Stimulated activated CD4-positive, alpha-beta T cell treated with anti-CD3 and anti-CD28 coated beads, Interleukin-2, amount 100 ng/mL, for 48 hours (primary cell): Measurements from ENCODE around the gene SCAMP1.
"Not testable (repeated sequence)": the region's sequence is repeated elsewhere in the genome, so short reads cannot be mapped to it uniquely, and the experiment has no call there.

Experiments used
- DNase-seq, 2 donors: peaks; one replicate each; pipeline ENCODE4 v3.0.0-alpha.2; 2020

The SCAMP1 gene, protein sequence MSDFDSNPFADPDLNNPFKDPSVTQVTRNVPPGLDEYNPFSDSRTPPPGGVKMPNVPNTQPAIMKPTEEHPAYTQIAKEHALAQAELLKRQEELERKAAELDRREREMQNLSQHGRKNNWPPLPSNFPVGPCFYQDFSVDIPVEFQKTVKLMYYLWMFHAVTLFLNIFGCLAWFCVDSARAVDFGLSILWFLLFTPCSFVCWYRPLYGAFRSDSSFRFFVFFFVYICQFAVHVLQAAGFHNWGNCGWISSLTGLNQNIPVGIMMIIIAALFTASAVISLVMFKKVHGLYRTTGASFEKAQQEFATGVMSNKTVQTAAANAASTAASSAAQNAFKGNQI

DNA sequence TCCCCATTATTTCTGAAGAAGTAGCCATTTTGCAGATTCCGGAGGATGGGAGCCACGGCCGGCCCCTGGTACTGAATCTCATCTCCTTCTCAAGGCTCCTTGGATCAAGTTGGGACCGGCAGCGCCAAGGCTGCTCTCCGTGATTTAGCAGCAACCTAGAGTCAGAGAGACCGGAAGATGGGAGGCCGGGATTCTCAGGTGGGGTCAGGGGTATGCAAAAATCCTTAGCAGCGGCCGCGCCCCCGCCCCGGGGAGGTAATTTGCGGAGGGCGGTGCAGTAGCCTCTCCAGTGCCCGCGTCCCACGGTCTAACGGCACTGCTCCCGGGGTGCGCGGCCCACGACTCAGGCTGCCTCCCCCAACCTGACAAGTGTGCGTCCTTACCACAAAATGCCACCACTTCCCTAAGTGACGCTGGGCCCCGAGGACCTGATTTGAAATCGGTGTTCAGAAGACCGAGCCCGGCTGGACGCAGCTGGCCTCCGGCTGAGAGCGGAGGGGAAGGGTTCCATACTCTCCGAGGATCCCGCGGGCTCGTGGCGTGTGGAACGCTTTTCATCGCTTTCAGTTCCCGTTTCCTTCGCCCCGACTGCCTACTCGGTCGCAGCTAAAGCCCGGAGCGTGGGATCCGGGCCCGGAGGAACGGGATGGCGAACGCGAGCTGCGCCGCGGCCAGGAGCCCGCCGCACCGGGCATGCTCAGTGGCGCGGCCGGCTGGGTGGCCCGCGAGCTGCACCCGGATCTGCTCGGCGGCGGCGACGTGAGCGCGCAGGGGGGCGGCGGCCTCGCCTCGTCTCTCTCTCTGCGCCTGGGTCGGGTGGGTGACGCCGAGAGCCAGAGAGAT lies at the start of gene SCAMP1:
TSS of gene SCAMP1 (plus strand) at position 787 of the 843 bp plus-strand sequence. CDS start at position 842, 55 bp downstream.
- peak; percentile 93 to 96 for DNase-seq

DNA sequence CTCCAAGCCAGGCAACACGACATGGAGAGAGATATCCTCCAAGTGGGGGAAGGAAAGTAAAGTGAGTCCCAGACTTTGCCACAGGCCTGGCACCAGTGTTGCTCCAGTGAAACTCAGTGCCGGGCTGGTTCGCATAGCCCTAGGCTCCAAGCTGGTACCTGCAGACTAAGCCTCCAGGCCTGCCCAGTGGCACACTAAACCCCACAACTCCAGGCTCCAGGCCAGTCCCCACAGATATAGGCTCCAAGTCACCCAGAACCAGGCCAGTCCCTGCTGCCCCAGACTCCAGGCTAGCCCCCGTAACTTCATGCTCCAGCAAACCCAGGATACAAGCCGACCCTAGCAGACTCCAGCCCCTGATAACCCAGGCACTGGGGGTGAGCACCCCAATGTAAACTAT lies 42.9 kb upstream of the SCAMP1 start:
- DNase-seq = no peak

DNA sequence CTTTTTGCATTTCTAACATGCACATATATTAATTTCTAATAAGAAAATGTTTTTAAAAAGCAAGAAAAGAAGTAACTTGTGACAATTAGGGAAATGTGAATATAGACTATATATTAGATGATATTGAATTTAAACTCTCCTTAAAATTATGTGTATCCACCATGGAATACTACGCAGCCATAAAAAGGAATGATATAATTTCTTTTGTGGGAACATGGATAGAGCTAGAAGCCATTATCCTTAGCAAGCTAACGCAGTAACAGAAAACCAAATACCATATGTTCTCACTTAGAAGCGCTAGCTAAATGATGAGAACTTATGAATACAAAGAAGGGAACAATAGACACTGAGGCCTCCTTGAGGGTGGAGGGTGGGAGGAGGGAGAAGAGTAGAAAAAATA lies 42.1 kb upstream of the SCAMP1 start:
- DNase-seq = no peak

DNA sequence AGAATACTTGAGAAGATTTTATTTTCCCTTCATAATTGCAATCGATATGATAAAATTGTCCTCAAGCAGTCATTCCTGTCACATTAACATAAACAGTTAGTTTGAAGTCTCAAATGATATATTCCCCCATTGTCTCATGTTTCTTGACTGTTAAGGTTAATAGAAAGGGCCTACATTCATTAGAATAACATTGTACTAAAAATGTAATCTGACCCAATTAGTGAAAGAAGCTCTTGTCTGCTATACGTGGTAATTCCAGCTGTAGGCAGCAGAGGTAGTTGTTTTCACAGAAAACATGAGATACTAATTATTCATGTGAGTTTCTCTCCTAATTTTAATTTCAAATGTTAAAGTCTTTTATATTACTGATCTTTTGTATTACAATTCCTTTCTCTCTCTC lies 40.0 kb upstream of the SCAMP1 start:
- peak in 1 of 2 donors; percentile 2 for DNase-seq

GRCh38 chr5:78323241-78323640 lies 37.2 kb upstream of the SCAMP1 start:
- no peak for DNase-seq

- DNase-seq = no peak
Observed at GRCh38 chr5:78326930-78327329, 33.5 kb upstream of the SCAMP1 start.

- DNase-seq = no peak
Observed at GRCh38 chr5:78327761-78328510, 32.5 kb upstream of the SCAMP1 start.

DNA sequence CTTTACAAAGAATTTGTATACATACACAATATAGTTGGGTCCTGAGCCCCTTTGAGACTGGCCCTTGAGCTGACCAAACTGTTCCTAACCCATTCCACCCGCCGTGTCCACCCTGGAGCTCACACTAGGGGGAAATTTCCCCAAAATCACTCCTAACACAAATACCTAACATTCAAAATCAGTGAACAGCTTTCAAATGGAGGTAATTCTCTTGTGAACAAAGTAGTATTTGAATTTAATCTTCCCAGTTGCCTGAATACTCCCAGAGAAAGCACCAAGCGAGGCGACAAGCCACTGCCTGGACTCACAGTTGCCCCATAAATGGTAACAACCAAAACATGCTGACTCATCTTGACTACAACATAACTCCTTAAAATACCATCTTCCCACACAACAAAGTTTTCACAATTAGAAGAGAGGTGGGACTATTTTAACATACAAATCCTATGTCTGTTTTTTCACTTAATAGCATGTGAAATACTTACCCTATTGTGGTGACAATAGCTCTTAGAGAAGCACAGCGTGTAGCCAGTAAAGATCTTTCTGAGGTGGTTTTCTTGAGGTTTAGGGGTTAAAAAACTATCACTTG lies 31.7 kb upstream of the SCAMP1 start:
- DNase-seq = no peak

DNA sequence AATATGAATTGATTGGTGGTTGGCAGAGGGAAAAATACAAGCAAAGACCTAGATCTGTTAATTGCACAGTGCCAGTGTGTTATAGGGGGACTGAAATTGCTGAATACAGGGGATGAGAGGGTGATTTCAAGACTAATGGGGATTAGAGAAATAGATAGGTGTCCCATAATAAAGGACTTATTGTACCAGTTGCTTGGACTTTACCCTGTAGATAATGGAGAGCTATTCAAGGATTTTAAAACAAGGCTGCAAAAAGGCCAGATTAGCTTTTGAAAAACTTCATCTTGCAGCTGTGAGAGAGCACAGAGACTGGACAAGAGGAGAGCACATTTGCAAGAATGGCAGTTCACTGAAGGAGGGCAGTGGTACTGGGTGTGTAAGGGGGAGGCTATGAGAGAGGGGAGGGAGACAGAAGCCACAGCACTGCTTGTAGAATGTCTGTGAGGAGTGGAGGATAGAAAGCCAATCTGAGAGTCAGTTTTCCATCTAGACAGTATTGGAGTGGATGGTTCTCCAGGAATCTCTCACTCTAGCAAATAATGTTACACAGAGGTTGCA lies 28.8 kb upstream of the SCAMP1 start:
- DNase-seq = no peak

DNA sequence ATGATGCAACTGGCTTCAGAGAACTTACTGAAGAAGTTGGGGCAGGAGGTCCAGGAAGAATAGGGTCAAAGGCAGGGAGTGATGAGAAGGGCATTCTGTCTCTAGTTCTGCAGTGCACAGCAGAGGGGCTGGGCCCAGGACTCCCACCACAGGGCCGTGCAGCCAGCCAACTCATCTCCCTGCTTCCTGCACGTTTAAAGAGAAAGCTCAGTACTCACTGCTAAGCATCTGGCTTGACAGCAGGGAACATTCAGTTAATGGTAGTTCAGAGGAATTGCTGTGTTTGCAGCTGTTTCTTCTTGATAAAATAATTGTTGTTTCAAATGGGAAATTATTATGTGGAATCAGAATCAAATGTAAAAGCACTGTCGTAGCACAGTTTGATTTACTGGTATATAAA lies 25.6 kb upstream of the SCAMP1 start:
- no peak for DNase-seq

- DNase-seq = no peak
Observed at GRCh38 chr5:78335976-78336375, 24.4 kb upstream of the SCAMP1 start.

GRCh38 chr5:78336698-78337097 lies 23.7 kb upstream of the SCAMP1 start:
- no peak for DNase-seq

DNA sequence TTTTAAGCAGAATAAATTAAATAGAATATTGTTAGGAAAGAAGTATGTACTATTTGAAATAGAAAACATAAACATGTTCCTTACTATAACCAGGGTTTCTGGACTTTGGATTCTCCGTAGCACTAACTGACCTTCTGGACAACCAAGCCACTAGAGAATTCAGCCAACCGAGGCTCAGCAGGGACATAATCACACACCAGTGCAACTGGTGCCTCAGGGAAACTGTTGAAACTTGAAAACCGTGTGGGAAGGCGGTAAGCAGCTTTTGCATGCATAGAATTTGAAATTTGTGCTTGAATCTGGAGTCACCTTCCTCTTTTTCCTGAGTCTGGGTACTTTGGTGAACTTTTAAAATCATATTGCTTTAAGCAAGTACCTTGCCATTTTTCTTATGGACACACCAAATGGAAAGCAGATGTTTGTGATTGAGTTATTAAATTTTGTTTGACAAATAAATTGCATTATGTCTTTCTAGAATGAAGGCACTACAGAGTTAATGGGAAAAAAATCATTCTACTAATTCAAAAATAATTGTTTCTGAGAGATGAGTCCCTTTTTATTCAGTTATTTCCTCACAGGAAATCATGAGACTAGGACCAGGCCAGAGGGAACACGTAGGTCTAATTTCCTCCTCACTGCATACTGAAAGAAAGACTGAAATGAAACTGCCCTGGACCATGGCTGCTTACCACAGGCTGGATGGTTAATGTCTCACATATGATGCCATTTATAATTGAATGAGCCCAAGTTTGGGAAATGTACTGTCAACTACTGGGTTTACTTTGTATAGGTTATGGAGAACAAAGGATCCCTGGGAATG lies 20.6 kb upstream of the SCAMP1 start:
- DNase-seq = no peak

DNA sequence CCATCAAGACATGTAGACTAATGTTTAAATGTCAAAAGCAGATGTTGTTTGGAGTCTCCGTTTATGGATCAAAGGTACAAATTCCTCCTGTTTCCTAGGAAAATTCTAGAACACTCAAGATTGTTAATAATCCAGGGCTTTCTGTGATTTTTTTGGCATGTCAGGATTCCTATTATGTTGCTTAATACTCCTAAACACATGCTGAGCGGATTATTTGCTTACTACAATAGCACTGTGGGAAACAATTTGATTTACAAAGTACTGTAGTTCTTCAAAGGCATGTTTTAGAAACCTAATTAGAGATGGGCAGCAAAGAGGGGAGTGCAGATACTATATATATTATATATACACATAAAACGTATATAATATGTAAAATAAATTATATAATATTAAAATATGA lies 19.0 kb upstream of the SCAMP1 start:
- no peak for DNase-seq

GRCh38 chr5:78345485-78345884 lies 14.9 kb upstream of the SCAMP1 start:
- DNase-seq = no peak

GRCh38 chr5:78353520-78353919 lies 6.9 kb upstream of the SCAMP1 start:
- no peak for DNase-seq

GRCh38 chr5:78354066-78354670 lies 6.2 kb upstream of the SCAMP1 start:
- DNase-seq = no peak

DNA sequence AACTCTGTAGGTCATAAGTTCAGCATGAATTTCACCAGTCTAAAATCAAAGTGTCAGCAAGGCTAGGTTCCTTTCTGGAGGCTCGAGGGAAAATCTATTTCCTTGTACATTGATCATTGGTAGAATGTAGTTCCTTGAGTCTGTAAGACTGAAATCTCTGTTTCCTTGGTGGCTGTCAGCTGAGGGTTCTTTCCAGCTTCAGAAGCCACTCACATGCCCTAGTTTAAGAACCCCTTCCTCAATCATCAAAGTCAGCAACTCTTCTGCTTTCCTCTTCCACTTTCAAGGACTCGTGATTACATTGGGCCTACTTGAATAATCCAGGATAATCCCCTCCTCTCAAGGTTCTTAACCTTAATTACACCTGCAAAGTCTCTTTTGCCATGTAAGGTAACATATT lies 4.9 kb upstream of the SCAMP1 start:
- DNase-seq = no peak

DNA sequence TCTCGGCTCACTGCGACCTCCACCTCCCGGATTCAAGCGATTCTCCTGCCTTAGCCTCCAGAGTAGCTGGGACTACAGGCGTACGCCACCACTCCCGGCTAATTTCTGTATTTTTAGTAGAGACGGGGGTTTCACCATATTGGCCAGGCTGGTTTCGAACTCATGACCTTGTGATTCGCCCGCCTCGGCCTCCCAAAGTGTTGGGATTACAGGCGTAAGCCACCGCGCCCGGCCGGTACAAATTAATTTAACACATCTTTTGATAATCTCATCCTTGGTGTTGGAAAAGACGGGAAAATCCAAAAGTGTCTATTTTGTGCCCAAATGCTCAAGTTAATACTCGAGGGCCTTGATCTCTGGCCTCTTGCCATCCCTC lies 974 bp upstream of the SCAMP1 start:
- DNase-seq = not testable (repeated sequence)

- no peak for DNase-seq
Observed at GRCh38 chr5:78360674-78360923, 182 bp downstream of the SCAMP1 start.

DNA sequence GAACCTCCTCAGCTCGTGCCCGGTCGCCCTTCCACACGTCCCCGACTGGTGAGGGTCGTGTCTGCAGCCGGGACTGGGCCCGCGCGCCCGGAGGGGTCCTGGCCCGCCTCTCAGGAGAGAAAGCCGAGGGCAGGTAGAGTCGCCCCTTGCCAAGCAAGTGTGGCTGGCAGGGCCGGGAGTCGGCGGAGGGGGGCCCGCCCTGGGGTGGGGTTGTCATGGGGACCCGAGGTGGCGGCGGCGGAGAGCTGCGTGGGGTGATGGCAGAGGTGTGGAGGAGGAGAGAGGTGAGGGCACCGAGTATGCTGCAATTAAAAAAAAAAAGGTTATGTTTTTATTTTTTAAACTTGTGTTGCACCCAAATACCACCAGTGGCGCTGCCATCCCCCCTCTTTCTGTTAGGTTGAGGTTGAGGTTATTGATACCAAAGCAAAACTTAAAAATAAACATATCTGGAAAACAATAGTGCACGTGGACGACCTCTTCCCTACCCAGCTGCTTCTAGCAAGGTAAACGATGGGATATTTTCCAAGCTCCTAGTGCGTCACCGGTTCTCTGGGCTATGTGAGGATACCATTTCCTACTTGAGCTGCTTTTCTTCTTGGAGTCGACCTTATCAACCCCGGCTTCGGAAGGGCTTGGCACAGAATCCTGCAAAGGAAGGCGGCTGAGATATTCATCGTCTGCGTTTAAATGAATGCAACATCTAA lies 660 bp downstream of the SCAMP1 start:
- peak; percentile 32 to 41 for DNase-seq
